Smooth muscle cell (in vitro differentiated cells): ENCODE data around the gene SMTN. TPM values are rescaled to one million over a fixed set of nuclear protein-coding genes. Genes with fewer than 3 reads are reported as not detected.

Experiments used
- DNase-seq: peaks from one replicate; lab custom pipeline; 2025; ENCODE audit not compliant: unreplicated experiment; lab: John Stamatoyannopoulos, UW
- H2AFZ ChIP-seq: fragments of 200-600 bp; sonication (generic); 2 replicates; pipeline ENCODE4 v1.6.0; 2016; ENCODE audit warnings: antibody characterized with exemption, low read depth, mild to moderate bottlenecking
- H3F3A ChIP-seq: fragments of 200-600 bp; sonication (generic); 2 replicates; pipeline ENCODE4 v1.6.0; 2017; ENCODE audit warnings: antibody characterized with exemption, low read depth
- H3K27ac ChIP-seq: fragments of 200-600 bp; sonication (generic); 2 replicates; pipeline ENCODE4 v1.5.1; 2016; ENCODE audit warnings: low read depth, mild to moderate bottlenecking
- H3K27me3 ChIP-seq: fragments of 200-600 bp; sonication (generic); 2 replicates; pipeline ENCODE4 v1.6.1; 2016; ENCODE audit warnings: low read depth, mild to moderate bottlenecking
- H3K36me3 ChIP-seq: fragments of 200-600 bp; sonication (generic); 2 replicates; pipeline ENCODE4 v1.5.1; 2016; ENCODE audit warnings: low read depth
- H3K4me1 ChIP-seq: fragments of 200-600 bp; sonication (generic); 2 replicates; pipeline ENCODE4 v1.5.1; 2016; ENCODE audit warnings: low read depth
- H3K4me2 ChIP-seq: fragments of 200-600 bp; sonication (generic); 2 replicates; pipeline ENCODE4 v1.6.0; 2016; ENCODE audit warnings: mild to moderate bottlenecking
- H3K4me3 ChIP-seq: fragments of 200-600 bp; sonication (generic); 2 replicates; pipeline ENCODE4 v1.5.1; 2016; ENCODE audit warnings: mild to moderate bottlenecking
- H3K79me2 ChIP-seq: fragments of 200-600 bp; sonication (generic); 2 replicates; pipeline ENCODE4 v1.6.0; 2016; ENCODE audit warnings: low read depth, mild to moderate bottlenecking
- H3K9ac ChIP-seq: fragments of 200-600 bp; sonication (generic); 2 replicates; pipeline ENCODE4 v1.6.0; 2016; ENCODE audit warnings: low read depth
- H3K9me3 ChIP-seq: fragments of 200-600 bp; sonication (generic); replicated peaks from 2 replicates; pipeline ENCODE4 v1.5.1; 2016; ENCODE audit warnings: low read depth
- H4K20me1 ChIP-seq: fragments of 200-600 bp; sonication (generic); 2 replicates; pipeline ENCODE4 v1.6.0; 2016; ENCODE audit warnings: low read depth
- CTCF ChIP-seq: fragments of 200-600 bp; sonication (generic); IDR thresholded peaks from 2 replicates; pipeline ENCODE4 v1.5.1; 2017; ENCODE audit warnings: borderline replicate concordance, mild to moderate bottlenecking, antibody characterized with exemption; ENCODE audit not compliant: insufficient read depth, poor library complexity, severe bottlenecking
- WGBS: methylation state at CpG from one replicate; pipeline ENCODE4 v1.1.7; 2016; ENCODE audit warnings: low lambda C conversion rate; 5-methylcytosine and 5-hydroxymethylcytosine counted together
- polyA plus RNA-seq: library from polyadenylated mRNA; unstranded; fragments of >200 nt; fragmentation: Nextera tagmentation; extraction: Ambion mirVana; gene quantifications from 2 replicates; pipeline ENCODE4 v1.2.1, GENCODE V29; 2016
- total RNA-seq: library from RNA; depleted of rRNA; stranded (reverse); fragments of >200 nt; gene quantifications from 2 replicates; pipeline ENCODE4 v1.2.3, GENCODE V29; 2014

SMTN gene
- total and polyA plus RNA-seq, 2 experiments from 2014 or later = 58.6 to 108 TPM

- Histone ChIP-seq H3K4me1 (peaks cover 4% of the 10 kb centered on the region), H3K79me2 (peaks cover 16% of the 10 kb centered on the region), H3K36me3 (no peaks in the 10 kb centered on the region), H3K27ac (peak overlapping the region; percentile 90), H3K4me2 (peak overlapping the region; percentile 8), H2AFZ (no peak overlapping the region), H3K4me3 (no peak overlapping the region), H3F3A (peaks cover 44% of the 10 kb centered on the region), H3K27me3 (no peaks in the 10 kb centered on the region), H3K9me3 (no peaks in the 10 kb centered on the region), H3K9ac (peak overlapping the region; percentile 13), H4K20me1 (peaks cover 35% of the 10 kb centered on the region)
- WGBS = 10% methylated on average over 6 of the region's 8 CpGs
- peak; percentile 70 for DNase-seq
- no peak for TF ChIP-seq CTCF
These were observed 21.4 kb downstream of the SMTN start for GRCh38 chr22:31102441-31103081.

GRCh38 chr22:31103111-31103510 lies 22.0 kb downstream of the SMTN start:
- WGBS = 81% methylated on average over 2 of the region's 2 CpGs
- Histone ChIP-seq H3K27me3 (no peaks in the 10 kb centered on the region), H2AFZ (no peak overlapping the region), H3K27ac (peak overlapping the region; percentile 90), H3F3A (peaks cover 42% of the 10 kb centered on the region), H3K4me3 (no peak overlapping the region), H4K20me1 (peaks cover 35% of the 10 kb centered on the region), H3K4me1 (peaks cover 4% of the 10 kb centered on the region), H3K9ac (peak overlapping the region; percentile 13), H3K36me3 (no peaks in the 10 kb centered on the region), H3K9me3 (no peaks in the 10 kb centered on the region), H3K79me2 (peaks cover 16% of the 10 kb centered on the region), H3K4me2 (peak overlapping the region; percentile 8)
- DNase-seq = no peak
- TF ChIP-seq CTCF = no peak

- no peak overlapping the region for H3K9ac ChIP-seq
- no peak overlapping the region for H3K4me3 ChIP-seq
These were observed 23.0 kb downstream of the SMTN start for GRCh38 chr22:31103899-31104694.

More at GRCh38 chr22:31103899-31104694, 23.0 kb downstream of the SMTN start:
- Histone ChIP-seq H3K27ac (no peak overlapping the region), H3K4me2 (no peak overlapping the region), H3K79me2 (peaks cover 16% of the 10 kb centered on the region), H2AFZ (no peak overlapping the region), H3F3A (peaks cover 32% of the 10 kb centered on the region), H4K20me1 (peaks cover 33% of the 10 kb centered on the region), H3K27me3 (no peaks in the 10 kb centered on the region), H3K36me3 (no peaks in the 10 kb centered on the region), H3K9me3 (no peaks in the 10 kb centered on the region), H3K4me1 (peaks cover 4% of the 10 kb centered on the region)
- WGBS = 92% methylated on average over 33 of the region's 33 CpGs
- no peak for TF ChIP-seq CTCF
- no peak for DNase-seq
